WI38 (cell line): Measurements from ENCODE around the gene ZBTB16.

Source experiments
- H3K4me3 ChIP-seq: 2 replicates; pipeline ENCODE4 v1.5.1; 2011; ENCODE audit warnings: low read depth, mild to moderate bottlenecking, control low read depth, low read length
- TF ChIP-seq, protein P1 (sequence below): IDR thresholded peaks from 2 replicates; pipeline ENCODE4 v1.5.1; 2012; ENCODE audit warnings: low read depth, mild to moderate bottlenecking, control low read depth, low read length

ZBTB16 gene

DNA sequence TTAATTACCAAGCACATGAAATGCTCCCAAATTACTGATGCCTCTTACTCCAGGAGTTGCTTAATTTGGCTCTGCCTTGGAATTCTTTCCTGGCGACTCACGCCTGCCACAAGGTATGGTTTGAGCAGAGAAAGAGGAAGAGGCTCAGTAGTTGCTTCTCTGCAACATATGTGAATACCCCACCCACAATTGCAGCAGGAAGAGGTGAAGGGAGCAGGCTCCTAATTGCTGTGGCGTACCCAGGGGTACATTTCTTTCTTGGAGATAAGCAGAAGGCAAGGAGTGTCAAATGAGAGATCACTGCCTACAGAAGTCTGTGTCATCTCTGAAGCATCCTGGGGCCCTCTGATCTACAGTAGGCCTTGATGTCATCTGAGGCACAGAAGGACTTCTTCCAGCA, 226.1 kb downstream of the ZBTB16 start:
- TF ChIP-seq, protein P1, sequence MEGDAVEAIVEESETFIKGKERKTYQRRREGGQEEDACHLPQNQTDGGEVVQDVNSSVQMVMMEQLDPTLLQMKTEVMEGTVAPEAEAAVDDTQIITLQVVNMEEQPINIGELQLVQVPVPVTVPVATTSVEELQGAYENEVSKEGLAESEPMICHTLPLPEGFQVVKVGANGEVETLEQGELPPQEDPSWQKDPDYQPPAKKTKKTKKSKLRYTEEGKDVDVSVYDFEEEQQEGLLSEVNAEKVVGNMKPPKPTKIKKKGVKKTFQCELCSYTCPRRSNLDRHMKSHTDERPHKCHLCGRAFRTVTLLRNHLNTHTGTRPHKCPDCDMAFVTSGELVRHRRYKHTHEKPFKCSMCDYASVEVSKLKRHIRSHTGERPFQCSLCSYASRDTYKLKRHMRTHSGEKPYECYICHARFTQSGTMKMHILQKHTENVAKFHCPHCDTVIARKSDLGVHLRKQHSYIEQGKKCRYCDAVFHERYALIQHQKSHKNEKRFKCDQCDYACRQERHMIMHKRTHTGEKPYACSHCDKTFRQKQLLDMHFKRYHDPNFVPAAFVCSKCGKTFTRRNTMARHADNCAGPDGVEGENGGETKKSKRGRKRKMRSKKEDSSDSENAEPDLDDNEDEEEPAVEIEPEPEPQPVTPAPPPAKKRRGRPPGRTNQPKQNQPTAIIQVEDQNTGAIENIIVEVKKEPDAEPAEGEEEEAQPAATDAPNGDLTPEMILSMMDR, result no peak
- H3K4me3 ChIP-seq, result no peak overlapping the region

DNA sequence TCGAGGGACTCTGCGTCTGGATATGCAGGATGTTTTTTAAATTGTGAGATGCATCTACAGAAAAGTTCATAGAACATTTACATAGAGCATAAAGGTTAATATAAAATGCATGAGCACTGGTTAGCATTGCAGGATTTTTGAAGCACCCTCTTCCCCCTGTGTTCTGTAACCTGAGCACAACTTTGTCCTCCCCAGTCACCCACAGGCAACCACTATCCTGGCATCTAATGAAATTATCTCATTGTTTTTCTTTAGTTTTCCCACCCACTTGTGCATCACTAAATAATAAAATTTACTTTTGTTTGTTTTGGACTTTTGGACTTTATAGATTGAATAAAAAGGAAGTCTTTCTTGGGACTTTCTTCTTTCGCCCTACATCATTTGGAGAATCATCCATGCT, 226.7 kb downstream of the ZBTB16 start:
- TF ChIP-seq, protein P1, result no peak
- H3K4me3 ChIP-seq, result no peak overlapping the region

DNA sequence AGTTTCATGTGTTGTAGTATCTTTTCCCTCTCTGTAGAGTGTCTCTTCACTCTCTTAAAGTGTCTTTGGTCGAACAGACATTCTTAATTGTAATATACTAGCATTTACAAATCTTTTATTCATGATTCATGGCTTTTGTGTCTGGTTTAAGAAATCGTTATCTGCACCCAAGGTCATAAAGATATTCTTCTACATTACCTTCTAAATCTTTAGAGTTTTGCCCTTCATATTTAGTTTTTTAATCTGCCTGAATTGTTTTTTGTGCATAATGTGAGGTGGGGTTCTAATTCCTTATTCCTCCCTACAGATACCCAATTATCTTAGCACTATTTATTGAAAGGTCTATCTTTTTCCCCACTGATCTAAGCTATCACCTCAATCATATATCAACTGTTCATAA, 227.6 kb downstream of the ZBTB16 start:
- TF ChIP-seq, protein P1, result no peak

DNA sequence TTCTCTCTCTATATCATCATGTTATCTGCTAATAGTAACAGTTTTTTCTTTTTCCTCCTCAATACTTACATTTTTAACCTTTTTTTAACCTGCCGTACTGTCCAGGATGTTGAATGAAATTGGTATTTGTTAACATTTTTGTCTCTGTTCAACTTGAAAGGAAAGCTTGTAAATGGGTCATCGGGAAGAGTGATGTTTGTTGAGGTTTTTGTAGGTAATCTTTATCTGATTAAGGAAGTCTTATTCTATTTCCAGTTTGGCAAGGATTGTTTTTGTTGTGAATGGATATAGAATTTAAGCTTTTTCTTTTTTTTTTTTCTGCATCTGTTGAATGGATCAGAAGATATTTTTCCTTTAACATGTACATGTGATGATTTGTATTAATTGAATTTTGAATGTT, 228.6 kb downstream of the ZBTB16 start:
- TF ChIP-seq, protein P1, result no peak
- no peak overlapping the region for H3K4me3 ChIP-seq

More for the DNA sequence above, 227.6 kb downstream of the ZBTB16 start:
- H3K4me3 ChIP-seq, result no peak overlapping the region

DNA sequence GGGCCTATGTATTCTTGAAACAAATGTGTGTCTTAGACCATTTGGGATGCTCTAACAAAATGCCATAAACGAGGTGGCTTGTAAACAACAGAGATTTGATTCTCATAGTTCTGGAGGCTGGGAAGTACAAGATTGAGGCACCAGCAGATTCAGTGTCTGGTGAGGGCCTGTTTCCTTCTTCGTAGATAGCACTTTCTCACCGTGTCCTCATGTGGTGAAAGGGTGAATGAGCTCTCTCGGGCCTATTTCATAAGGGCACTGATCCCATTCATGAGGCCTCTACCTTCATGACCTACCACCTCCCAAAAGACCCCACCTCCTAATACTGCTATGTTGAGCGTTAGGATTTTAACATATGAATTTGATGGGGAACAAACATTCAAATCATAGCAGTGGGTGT, 230.3 kb downstream of the ZBTB16 start:
- TF ChIP-seq, protein P1, result no peak
- no peak overlapping the region for H3K4me3 ChIP-seq

DNA sequence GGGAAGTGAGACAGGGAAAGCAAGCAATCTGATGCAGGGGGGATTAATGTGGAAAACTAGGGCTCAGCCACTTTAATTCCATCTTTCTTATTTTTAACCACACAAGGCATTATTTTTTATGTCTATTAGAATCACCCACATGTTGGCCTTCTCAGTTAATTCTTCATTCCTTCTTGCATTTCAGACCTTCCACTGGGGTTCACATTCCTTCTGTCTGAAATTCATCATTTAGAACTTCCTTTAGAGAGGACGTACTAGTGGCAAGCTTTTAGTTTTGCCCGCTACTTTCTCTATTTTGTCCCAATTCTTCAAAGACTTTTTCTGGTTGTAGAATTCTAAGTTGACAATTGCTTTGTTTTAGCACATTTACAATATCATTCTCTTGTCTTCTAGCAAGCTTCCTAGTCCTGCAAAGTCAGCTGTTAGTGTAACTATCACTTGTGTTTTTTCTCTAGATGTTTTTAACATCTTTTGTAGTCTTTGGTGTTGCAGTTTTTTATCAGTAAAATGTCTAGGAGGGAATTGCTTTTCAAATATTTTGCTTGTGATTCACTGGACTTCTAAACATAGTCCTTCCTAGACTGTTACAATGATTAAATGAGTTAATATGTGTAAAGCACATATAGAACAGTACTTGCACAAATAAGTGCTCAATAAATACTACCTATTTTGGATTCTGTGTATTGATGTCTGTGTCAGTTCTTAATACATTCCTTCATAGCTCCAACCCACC, 231.2 kb downstream of the ZBTB16 start:
- TF ChIP-seq, protein P1, result no peak
- H3K4me3 ChIP-seq, result no peak overlapping the region

DNA sequence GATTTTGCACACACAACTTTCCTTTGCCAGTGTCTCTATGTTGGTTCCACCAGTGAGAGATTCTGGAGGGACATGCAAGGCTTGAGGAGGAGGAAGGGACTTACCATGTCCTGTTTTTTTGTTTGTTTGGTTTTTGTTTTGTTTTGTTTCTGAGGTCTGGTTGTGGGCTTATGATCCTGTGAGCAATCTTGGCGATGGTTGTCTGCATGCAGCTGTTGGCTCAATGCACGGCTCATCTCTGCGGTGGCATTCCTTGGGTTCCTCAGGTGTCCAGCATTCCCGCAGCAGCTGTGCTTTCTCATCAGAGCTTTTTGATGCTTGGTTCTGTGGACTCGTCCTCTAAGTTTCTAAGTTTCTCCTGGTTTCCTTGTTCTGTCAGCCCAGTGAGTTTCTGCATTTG, 231.9 kb downstream of the ZBTB16 start:
- TF ChIP-seq, protein P1, result no peak
- H3K4me3 ChIP-seq, result peak overlapping the region; percentile 45
